ENCODE measurements around the gene ZNF830. TPM values are rescaled to one million over a fixed set of nuclear protein-coding genes. Genes with fewer than 3 reads are reported as not detected.

ZNF830 gene
- total RNA-seq, 2 donors from 2014 or later: 12.6 to 14.3 TPM

DNA sequence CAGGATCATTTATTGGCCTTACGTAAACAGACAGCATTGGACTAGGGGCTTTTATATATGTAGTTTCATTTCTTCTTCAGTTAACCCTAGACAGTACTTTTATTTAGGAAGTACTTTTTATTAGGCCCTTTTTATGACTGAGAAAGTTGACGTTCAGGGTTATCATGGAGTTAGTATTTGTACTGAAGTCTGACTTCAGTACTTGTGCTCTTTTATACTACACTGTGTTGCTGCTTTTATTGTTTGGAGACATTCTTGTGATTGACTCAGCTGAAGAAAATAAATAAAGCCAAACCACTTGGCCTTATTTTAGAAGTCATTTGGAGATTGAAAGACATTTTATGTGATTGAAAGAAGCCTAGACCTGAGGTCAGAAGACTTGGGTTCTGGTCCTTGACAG is 25.9 kb downstream of the ZNF830 start:
- Histone ChIP-seq H3K4me3 (no peak overlapping the region), H3K36me3 (peaks cover 1% of the 10 kb centered on the region), H3K4me1 (no peaks in the 10 kb centered on the region), H3K27me3 (no peaks in the 10 kb centered on the region), H3K9ac (ENCODE audit: low read depth in 2 of 2, low read length in 2 of 2) (no peak overlapping the region), H3K9me3 (no peaks in the 10 kb centered on the region), H3K27ac (peak overlapping the region; percentile 6)
- intact Hi-C loops (cut with DNase I): no loop called here
- TF ChIP-seq, protein P1, sequence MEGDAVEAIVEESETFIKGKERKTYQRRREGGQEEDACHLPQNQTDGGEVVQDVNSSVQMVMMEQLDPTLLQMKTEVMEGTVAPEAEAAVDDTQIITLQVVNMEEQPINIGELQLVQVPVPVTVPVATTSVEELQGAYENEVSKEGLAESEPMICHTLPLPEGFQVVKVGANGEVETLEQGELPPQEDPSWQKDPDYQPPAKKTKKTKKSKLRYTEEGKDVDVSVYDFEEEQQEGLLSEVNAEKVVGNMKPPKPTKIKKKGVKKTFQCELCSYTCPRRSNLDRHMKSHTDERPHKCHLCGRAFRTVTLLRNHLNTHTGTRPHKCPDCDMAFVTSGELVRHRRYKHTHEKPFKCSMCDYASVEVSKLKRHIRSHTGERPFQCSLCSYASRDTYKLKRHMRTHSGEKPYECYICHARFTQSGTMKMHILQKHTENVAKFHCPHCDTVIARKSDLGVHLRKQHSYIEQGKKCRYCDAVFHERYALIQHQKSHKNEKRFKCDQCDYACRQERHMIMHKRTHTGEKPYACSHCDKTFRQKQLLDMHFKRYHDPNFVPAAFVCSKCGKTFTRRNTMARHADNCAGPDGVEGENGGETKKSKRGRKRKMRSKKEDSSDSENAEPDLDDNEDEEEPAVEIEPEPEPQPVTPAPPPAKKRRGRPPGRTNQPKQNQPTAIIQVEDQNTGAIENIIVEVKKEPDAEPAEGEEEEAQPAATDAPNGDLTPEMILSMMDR (IDR thresholded peaks at IDR 0.05): no peak
- no peak for DNase-seq

DNA sequence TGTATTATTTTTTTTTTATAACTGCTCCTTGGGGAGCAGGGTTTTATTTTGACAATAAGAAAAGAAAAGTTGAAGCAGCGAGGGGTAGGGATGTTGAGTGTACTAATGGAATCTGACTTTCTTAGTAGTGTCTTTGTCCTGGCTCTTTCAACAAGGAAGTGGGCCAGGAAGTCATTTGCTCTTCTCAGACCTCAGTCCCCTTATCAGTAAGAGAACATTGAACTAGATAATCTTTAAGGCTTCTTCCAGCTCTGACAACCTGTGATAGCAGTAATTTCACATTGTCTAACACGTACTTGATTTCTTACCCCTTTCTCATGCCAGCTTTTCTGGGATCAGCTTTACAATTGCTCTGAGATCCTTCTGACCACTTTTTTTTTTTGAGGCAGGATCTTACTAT is 27.3 kb downstream of the ZNF830 start:
- no peaks in the 10 kb centered on the region for H3K4me1 ChIP-seq
- peaks cover 4% of the 10 kb centered on the region for H3K36me3 ChIP-seq
- no peaks in the 10 kb centered on the region for H3K9me3 ChIP-seq
- TF ChIP-seq, protein P1 (IDR thresholded peaks at IDR 0.05): no peak
- no peaks in the 10 kb centered on the region for H3K27me3 ChIP-seq
- no peak for DNase-seq
- intact Hi-C loops (cut with DNase I): no loop called here
- H3K27ac ChIP-seq: no peak overlapping the region
- no peak overlapping the region for H3K4me3 ChIP-seq
- no peak overlapping the region for H3K9ac ChIP-seq (ENCODE audit: low read depth in 2 of 2, low read length in 2 of 2)

DNA sequence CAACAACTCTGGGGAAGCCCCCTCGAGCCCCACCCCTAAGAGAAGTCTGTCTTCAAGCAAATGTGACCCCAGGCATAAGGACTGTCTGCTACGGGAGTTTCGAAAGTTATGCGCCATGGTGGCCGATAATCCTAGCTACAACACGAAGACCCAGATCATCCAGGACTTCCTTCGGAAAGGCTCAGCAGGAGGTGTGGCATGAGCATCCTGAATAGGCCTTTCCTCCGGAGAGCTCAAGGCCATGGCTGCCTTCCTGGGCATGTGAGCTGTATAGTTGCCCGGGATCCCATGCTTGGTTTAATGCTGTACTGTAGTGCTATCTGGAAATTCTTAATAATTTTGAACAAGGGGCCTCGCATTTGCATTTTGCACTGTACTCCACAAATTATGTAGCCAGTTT is 28.1 kb downstream of the ZNF830 start:
- no peak for DNase-seq

DNA sequence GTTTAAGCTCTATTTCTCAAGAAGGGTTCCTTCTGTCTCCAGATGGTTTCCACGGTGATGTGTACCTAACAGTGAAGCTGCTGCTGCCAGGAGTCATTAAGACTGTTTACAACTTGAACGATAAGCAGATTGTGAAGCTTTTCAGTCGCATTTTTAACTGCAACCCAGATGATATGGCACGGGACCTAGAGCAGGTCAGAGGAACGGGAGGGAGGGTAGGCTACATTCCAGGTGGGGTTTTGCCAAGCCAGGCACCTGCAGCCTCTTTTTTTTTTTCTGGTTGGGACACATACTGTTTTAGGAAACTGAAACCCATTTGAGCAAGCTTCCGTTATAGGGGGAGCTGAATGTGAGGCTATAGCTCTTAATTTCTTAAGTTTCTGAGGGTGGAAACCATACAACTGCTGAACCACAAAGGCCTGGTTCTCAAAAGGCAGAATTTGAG is 29.6 kb downstream of the ZNF830 start:
- Histone ChIP-seq H3K27ac (no peak overlapping the region), H3K27me3 (no peaks in the 10 kb centered on the region), H3K9ac (ENCODE audit: low read depth in 2 of 2, low read length in 2 of 2) (no peak overlapping the region), H3K4me1 (no peaks in the 10 kb centered on the region), H3K9me3 (no peaks in the 10 kb centered on the region), H3K36me3 (peaks cover 4% of the 10 kb centered on the region), H3K4me3 (no peak overlapping the region)
- no peak for DNase-seq
- TF ChIP-seq, protein P1 (IDR thresholded peaks at IDR 0.05): no peak
- intact Hi-C loops (cut with DNase I): loop anchor here (10.0 kb wide), 1 partner anchor 176 kb away; no protein-coding TSS in a partner anchor

More for the DNA sequence above, 28.1 kb downstream of the ZNF830 start:
- Histone ChIP-seq H3K9me3 (no peaks in the 10 kb centered on the region), H3K9ac (ENCODE audit: low read depth in 2 of 2, low read length in 2 of 2) (no peak overlapping the region), H3K27ac (no peak overlapping the region), H3K36me3 (peaks cover 4% of the 10 kb centered on the region), H3K27me3 (no peaks in the 10 kb centered on the region), H3K4me1 (no peaks in the 10 kb centered on the region), H3K4me3 (no peak overlapping the region)
- intact Hi-C loops (cut with DNase I): no loop called here
- TF ChIP-seq, protein P1 (IDR thresholded peaks at IDR 0.05): no peak

DNA sequence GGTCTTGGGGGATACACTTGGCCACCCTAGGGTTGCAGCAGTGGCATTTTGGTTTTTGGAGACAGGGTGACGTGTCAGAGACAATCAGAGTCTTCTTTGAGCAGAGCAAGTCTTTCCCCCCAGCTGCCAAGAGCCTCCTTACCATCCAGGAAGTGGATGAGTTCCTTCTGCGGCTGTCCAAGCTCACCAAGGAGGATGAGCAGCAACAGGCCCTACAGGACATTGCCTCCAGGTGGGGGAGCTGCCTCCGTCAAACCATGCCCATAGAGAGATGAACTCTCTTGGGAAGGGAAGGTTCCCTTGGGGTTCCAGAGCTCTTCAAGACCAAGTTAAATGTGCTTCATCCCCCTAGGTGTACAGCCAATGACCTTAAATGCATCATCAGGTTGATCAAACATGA is 30.3 kb downstream of the ZNF830 start:
- intact Hi-C loops (cut with DNase I): loop anchor here (10.0 kb wide), 1 partner anchor 177 kb away; no protein-coding TSS in a partner anchor
- Histone ChIP-seq H3K4me1 (no peaks in the 10 kb centered on the region), H3K9ac (ENCODE audit: low read depth in 2 of 2, low read length in 2 of 2) (no peak overlapping the region), H3K9me3 (no peaks in the 10 kb centered on the region), H3K27me3 (no peaks in the 10 kb centered on the region), H3K27ac (no peak overlapping the region), H3K36me3 (peaks cover 4% of the 10 kb centered on the region), H3K4me3 (no peak overlapping the region)
- DNase-seq: no peak
- TF ChIP-seq, protein P1 (IDR thresholded peaks at IDR 0.05): no peak
